Ishikawa (cell line): Measurements from ENCODE around the gene PROZ.

Source experiments
- CEBPB ChIP-seq: IDR thresholded peaks from 2 replicates; pipeline ENCODE4 v1.6.1; 2012
- CREB1 ChIP-seq: IDR thresholded peaks from 2 replicates; pipeline ENCODE4 v1.6.1; 2012; ENCODE audit warnings: low read depth
- EGR1 ChIP-seq: IDR thresholded peaks from 2 replicates; pipeline ENCODE4 v1.6.1; 2012
- EP300 ChIP-seq: IDR thresholded peaks from 2 replicates; pipeline ENCODE4 v1.6.1; 2012; ENCODE audit warnings: borderline replicate concordance
- FOXM1 ChIP-seq: IDR thresholded peaks from 2 replicates; pipeline ENCODE4 v1.6.1; 2012; ENCODE audit warnings: low read depth, borderline replicate concordance
- NFIC ChIP-seq: IDR thresholded peaks from 2 replicates; pipeline ENCODE4 v1.6.1; 2012
- RAD21 ChIP-seq: IDR thresholded peaks from 2 replicates; pipeline ENCODE4 v1.6.1; 2012; ENCODE audit warnings: low read depth
- TAF1 ChIP-seq: IDR thresholded peaks from 2 replicates; pipeline ENCODE4 v1.6.1; 2012; ENCODE audit warnings: low read depth, mild to moderate bottlenecking
- TCF12 ChIP-seq: IDR thresholded peaks from 2 replicates; pipeline ENCODE4 v1.6.1; 2012; ENCODE audit warnings: low read depth
- TEAD4 ChIP-seq: IDR thresholded peaks from 2 replicates; pipeline ENCODE4 v1.6.1; 2012
- YY1 ChIP-seq: IDR thresholded peaks from 2 replicates; pipeline ENCODE4 v1.6.1; 2012; ENCODE audit warnings: low read depth
- ZBTB7A ChIP-seq: IDR thresholded peaks from 2 replicates; pipeline ENCODE4 v1.6.1; 2012; ENCODE audit warnings: low read depth
- TF ChIP-seq, protein P1 (sequence below): IDR thresholded peaks from 2 replicates; pipeline ENCODE4 v1.6.1; 2012
- TF ChIP-seq, protein P2 (sequence below): IDR thresholded peaks from 2 replicates; pipeline ENCODE4 v1.6.1; 2012; ENCODE audit warnings: low read depth, mild to moderate bottlenecking
- TF ChIP-seq, protein P3 (sequence below): IDR thresholded peaks from 2 replicates; pipeline ENCODE4 v1.6.1; 2012

PROZ gene

DNA sequence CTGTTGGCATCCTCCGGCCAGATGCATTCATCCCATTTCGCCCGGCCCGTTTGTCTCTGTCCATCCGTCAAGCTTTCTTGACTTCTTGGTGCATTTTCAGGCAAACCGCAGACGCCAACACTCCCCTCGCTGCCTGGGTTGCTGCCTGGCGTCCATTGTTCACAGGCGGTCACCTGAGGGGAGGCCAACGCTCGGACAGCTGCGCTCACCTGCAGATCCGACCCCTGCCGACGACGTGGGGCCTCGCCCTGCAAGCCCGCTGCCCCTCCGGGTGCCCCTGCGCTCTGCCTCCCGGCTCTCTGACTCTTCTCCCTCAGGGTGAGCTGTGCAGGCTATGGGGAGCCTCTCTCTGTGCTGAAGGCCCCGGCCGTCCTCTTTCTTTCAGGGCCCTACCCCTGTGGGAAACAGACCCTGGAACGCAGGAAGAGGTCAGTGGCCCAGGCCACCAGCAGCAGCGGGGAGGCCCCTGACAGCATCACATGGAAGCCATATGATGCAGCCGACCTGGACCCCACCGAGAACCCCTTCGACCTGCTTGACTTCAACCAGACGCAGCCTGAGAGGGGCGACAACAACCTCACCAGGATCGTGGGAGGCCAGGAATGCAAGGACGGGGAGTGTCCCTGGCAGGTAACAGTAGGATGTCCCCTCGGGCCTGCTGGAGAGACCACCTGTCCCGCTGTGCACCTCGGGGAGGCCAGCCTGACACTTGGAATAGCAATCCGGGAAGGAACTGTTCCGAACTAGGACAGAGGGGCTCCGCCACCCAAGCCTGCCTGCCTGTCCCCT is 14.8 kb upstream of the PROZ start:
- TF ChIP-seq CEBPB: no peak
- TF ChIP-seq, protein P1, sequence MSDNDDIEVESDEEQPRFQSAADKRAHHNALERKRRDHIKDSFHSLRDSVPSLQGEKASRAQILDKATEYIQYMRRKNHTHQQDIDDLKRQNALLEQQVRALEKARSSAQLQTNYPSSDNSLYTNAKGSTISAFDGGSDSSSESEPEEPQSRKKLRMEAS: no peak
- TF ChIP-seq NFIC: no peak
- TF ChIP-seq TEAD4: no peak
- TF ChIP-seq TCF12: no peak
- no peak for TF ChIP-seq EGR1
- TF ChIP-seq YY1: no peak
- no peak for TF ChIP-seq CREB1
- no peak for TF ChIP-seq FOXM1
- no peak for TF ChIP-seq EP300
- TF ChIP-seq RAD21: no peak
- TF ChIP-seq, protein P2, sequence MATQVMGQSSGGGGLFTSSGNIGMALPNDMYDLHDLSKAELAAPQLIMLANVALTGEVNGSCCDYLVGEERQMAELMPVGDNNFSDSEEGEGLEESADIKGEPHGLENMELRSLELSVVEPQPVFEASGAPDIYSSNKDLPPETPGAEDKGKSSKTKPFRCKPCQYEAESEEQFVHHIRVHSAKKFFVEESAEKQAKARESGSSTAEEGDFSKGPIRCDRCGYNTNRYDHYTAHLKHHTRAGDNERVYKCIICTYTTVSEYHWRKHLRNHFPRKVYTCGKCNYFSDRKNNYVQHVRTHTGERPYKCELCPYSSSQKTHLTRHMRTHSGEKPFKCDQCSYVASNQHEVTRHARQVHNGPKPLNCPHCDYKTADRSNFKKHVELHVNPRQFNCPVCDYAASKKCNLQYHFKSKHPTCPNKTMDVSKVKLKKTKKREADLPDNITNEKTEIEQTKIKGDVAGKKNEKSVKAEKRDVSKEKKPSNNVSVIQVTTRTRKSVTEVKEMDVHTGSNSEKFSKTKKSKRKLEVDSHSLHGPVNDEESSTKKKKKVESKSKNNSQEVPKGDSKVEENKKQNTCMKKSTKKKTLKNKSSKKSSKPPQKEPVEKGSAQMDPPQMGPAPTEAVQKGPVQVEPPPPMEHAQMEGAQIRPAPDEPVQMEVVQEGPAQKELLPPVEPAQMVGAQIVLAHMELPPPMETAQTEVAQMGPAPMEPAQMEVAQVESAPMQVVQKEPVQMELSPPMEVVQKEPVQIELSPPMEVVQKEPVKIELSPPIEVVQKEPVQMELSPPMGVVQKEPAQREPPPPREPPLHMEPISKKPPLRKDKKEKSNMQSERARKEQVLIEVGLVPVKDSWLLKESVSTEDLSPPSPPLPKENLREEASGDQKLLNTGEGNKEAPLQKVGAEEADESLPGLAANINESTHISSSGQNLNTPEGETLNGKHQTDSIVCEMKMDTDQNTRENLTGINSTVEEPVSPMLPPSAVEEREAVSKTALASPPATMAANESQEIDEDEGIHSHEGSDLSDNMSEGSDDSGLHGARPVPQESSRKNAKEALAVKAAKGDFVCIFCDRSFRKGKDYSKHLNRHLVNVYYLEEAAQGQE: no peak
- TF ChIP-seq TAF1: no peak

DNA sequence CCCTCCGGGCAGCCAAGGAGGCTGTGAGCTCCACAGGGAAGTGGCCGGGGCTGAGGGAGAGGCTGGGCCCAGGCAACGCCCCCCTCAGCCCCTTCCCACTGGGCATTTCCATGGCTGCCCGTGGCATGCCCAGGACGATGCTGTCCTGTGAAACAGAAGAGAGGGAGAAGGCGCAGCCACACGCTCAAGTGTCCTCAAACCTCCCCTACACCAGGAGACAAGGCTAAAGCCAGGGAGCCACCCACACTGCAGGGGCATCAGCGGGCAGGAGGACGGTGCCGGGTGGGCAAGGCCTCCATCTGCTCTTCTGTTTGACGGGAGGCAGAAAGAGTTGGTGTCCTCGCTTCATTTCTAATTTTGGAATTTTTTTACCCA is 14.2 kb upstream of the PROZ start:
- TF ChIP-seq RAD21 (no peak), YY1 (no peak), TCF12 (no peak), ZBTB7A (no peak), TEAD4 (no peak), EP300 (no peak), FOXM1 (no peak), CREB1 (no peak), CEBPB (no peak), NFIC (no peak)
- TF ChIP-seq, protein P1: no peak
- TF ChIP-seq, protein P3, sequence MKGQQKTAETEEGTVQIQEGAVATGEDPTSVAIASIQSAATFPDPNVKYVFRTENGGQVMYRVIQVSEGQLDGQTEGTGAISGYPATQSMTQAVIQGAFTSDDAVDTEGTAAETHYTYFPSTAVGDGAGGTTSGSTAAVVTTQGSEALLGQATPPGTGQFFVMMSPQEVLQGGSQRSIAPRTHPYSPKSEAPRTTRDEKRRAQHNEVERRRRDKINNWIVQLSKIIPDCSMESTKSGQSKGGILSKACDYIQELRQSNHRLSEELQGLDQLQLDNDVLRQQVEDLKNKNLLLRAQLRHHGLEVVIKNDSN: no peak

DNA sequence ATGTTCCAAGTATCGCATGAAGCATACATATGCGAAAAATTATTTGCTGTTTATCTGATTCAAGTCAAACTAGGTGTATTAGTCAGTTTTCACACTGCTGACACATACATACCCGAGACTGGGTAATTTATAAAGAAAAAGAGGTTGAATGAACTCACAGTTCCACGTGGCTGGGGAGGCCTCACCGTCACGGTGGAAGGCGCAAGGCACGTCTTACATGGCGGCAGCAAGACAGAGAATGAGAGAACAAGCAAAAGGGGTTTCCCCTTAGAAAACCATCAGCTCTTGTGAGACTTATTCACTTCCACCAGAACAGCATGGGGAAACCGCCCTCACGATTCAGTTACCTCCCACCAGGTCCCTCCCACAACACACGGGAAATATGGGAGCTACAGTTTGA is 13.0 kb upstream of the PROZ start:
- TF ChIP-seq, protein P3: no peak
- TF ChIP-seq TEAD4 (no peak), RAD21 (no peak), EP300 (no peak), CEBPB (no peak), CREB1 (no peak), TAF1 (no peak), EGR1 (no peak), YY1 (no peak), FOXM1 (no peak), ZBTB7A (no peak), NFIC (no peak)
- TF ChIP-seq, protein P2: no peak
- TF ChIP-seq, protein P1: no peak

DNA sequence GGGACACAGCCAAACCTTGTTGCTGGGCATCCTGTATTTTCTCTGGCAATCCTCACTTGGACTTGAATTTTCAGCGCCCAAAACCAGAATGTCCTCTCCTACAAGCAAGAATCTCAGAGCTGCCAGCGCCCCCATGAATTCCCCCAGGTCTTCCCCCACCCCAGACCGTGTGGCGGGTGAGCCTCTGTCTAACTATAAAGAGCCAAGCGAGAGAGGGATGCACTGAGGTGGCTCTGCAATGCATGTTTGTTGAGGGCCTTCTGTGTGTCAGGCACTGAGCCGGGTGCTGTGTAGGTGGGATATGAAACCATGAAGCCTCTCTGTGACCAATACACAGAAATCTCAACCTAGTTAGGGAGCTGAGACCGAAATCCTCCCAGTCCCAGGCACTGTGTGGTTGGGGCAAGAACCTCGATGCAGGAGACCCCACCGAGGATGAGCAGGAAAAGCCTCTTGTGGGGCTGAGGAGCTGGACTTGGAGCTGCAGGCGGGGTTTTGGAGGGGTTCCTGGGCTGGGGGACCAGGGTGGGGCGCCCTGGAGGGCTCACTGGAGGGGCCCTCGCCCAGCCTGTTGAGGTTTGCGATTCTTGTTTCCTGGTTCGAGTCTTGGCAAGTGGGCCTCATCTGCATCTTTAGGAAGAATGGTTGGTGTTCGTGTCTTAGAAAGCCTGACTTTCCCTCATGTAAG is 12.4 kb upstream of the PROZ start:
- TF ChIP-seq, protein P2: no peak
